B cell (primary cell): Measurements from ENCODE around the gene ID1. TPM values are rescaled to one million over a fixed set of nuclear protein-coding genes. Genes with fewer than 3 reads are reported as not detected.

ENCODE experiments used
- ATAC-seq: fragments of 200-7000 bp; cut with Tn5 transposase; one replicate; pipeline ENCODE4 v1.10.0; 2021; ENCODE audit warnings: low read depth, mild to moderate bottlenecking, moderate number of reproducible peaks, moderate library complexity
- CTCF ChIA-PET: fragments of 350-600 bp; sonication (Branson Sonifier 250); formaldehyde crosslinking; loops from one replicate; lab custom pipeline; 2021; ENCODE audit warnings: antibody characterized with exemption, inconsistent platforms; lab: Charles Lee
- POLR2A ChIA-PET: fragments of 350-600 bp; sonication (Branson Sonifier 250); formaldehyde crosslinking; loops from one replicate; lab custom pipeline; 2021; ENCODE audit warnings: antibody characterized with exemption; lab: Charles Lee
- DNase-seq: peaks from one replicate; pipeline ENCODE4 v3.0.0; 2013
- H2AFZ ChIP-seq: 2 replicates; pipeline ENCODE4 v1.6.1; 2012; ENCODE audit warnings: mild to moderate bottlenecking, low read depth, low read length; ENCODE audit not compliant: insufficient read depth, poor library complexity, severe bottlenecking
- H3K27ac ChIP-seq, 2 donors: 1 replicate in 1 of 2; 2 replicates in 1 of 2; pipeline ENCODE4 v1.5.1; 2012 to 2013; ENCODE audit warnings: low read length in 2 of 2, mild to moderate bottlenecking in 2 of 2, moderate library complexity in 1 of 2
- H3K27me3 ChIP-seq, 4 experiments: fragments of 200-600 bp in 1 of 4; sonication (generic) in 1 of 4; replicated peaks in 1 of 4; 1 replicate in 2 of 4; 2 replicates in 2 of 4; pipeline versions ENCODE4 v1.6.1 to v1.7.0; 2013 to 2016; ENCODE audit warnings: low read length in 3 of 4, mild to moderate bottlenecking in 2 of 4, mixed read lengths in 1 of 4, moderate library complexity in 1 of 4; ENCODE audit not compliant: insufficient read depth in 4 of 4, control insufficient read depth in 3 of 4; ENCODE audit errors: control extremely low read depth in 1 of 4
- H3K36me3 ChIP-seq, 2 experiments: replicated peaks in 1 of 2; 1 replicate in 1 of 2; 2 replicates in 1 of 2; pipeline versions ENCODE4 v1.6.1 to v1.7.1; 2013; ENCODE audit warnings: low read length in 1 of 2; ENCODE audit not compliant: insufficient read depth in 2 of 2, control insufficient read depth in 1 of 2; ENCODE audit errors: control extremely low read depth in 1 of 2, extremely low read depth in 1 of 2
- H3K4me1 ChIP-seq, 2 donors: fragments of 200-600 bp in 1 of 2; sonication (generic) in 1 of 2; 1 replicate in 1 of 2; 2 replicates in 1 of 2; pipeline versions ENCODE4 v1.5.1 to v1.6.1; 2013 to 2017; ENCODE audit warnings: low read length in 2 of 2; ENCODE audit not compliant: control insufficient read depth in 2 of 2, insufficient read depth in 2 of 2
- H3K4me2 ChIP-seq: replicated peaks from 2 replicates; pipeline ENCODE3; 2012; ENCODE audit warnings: mild to moderate bottlenecking, low read depth, low read length; ENCODE audit not compliant: poor library complexity, severe bottlenecking
- H3K4me3 ChIP-seq, 5 experiments: fragments of 200-600 bp in 1 of 5; sonication (generic) in 1 of 5; 1 replicate in 3 of 5; 2 replicates in 2 of 5; pipeline versions ENCODE4 v1.5.1 to v1.7.0; 2011 to 2016; ENCODE audit warnings: low read length in 4 of 5, mild to moderate bottlenecking in 4 of 5, low read depth in 2 of 5, control low read depth in 1 of 5, moderate library complexity in 1 of 5; ENCODE audit not compliant: insufficient read depth in 1 of 5; ENCODE audit errors: control extremely low read depth in 1 of 5, extremely low read depth in 1 of 5
- H3K79me2 ChIP-seq: fragments of 200-600 bp; sonication (generic); one replicate; pipeline ENCODE4 v1.6.0; 2016; ENCODE audit warnings: low read length; ENCODE audit not compliant: control insufficient read depth, insufficient read depth
- H3K9ac ChIP-seq: fragments of 200-600 bp; sonication (generic); 2 replicates; pipeline ENCODE4 v1.6.1; 2017; ENCODE audit warnings: mild to moderate bottlenecking, low read length, moderate library complexity
- H3K9me3 ChIP-seq, 3 donors: one replicate each; pipeline versions ENCODE4 v1.6.1 to v1.7.1; 2013; ENCODE audit warnings: low read length in 2 of 3; ENCODE audit not compliant: control insufficient read depth in 2 of 3, insufficient read depth in 1 of 3; ENCODE audit errors: control extremely low read depth in 1 of 3
- H4K20me1 ChIP-seq: 2 replicates; pipeline ENCODE4 v1.6.0; 2012; ENCODE audit warnings: mild to moderate bottlenecking, low read length; ENCODE audit not compliant: insufficient read depth, control insufficient read depth, poor library complexity, severe bottlenecking
- H3K27ac Mint-ChIP-seq: one replicate; pipeline ENCODE4 v1.8.0; 2021; ENCODE audit warnings: mixed read lengths
- H3K27me3 Mint-ChIP-seq: one replicate; pipeline ENCODE4 v1.8.0; 2021; ENCODE audit warnings: mixed read lengths
- H3K4me1 Mint-ChIP-seq: one replicate; pipeline ENCODE4 v1.8.0; 2021; ENCODE audit warnings: mixed read lengths
- H3K4me3 Mint-ChIP-seq: one replicate; pipeline ENCODE4 v1.8.0; 2021; ENCODE audit warnings: mixed read lengths
- H3K9me3 Mint-ChIP-seq: one replicate; pipeline ENCODE4 v1.8.0; 2022; ENCODE audit warnings: mixed read lengths; ENCODE audit not compliant: insufficient read depth
- CTCF ChIP-seq: fragments of 200-600 bp; IDR thresholded peaks from one replicate; pipeline ENCODE4 v1.8.0; 2022; ENCODE audit warnings: antibody characterized with exemption, mild to moderate bottlenecking
- EZH2 ChIP-seq: IDR thresholded peaks from 2 replicates; pipeline ENCODE4 v1.6.1; 2012; ENCODE audit warnings: borderline replicate concordance, low read depth, mild to moderate bottlenecking, moderate library complexity, low read length; ENCODE audit not compliant: insufficient read depth, poor library complexity, severe bottlenecking
- WGBS: methylation state at CpG from one replicate; pipeline ENCODE4 v1.1.5; 2013; ENCODE audit warnings: missing lambda C conversion rate; ENCODE audit not compliant: insufficient coverage; 5-methylcytosine and 5-hydroxymethylcytosine counted together
- intact Hi-C: fragments of 100-400 bp; cut with micrococcal nuclease; formaldehyde crosslinking; loops from one replicate; pipeline ENCODE4 v1.10.0; 2022
- polyA plus RNA-seq: library from polyadenylated mRNA; depleted of rRNA; stranded (reverse); fragments of >200 nt; gene quantifications from 2 replicates; pipeline ENCODE4 v1.2.3, GENCODE V29; 2012
- total RNA-seq, 2 donors: library from RNA; stranded (reverse); fragments of 120-200 nt in 1 of 2; gene quantifications; 1 replicate in 1 of 2; 2 replicates in 1 of 2; pipeline versions ENCODE4 v1.2.3 to v1.2.4, GENCODE V29; 2013 to 2022

Gene ID1
- total and polyA plus RNA-seq, 2 donors (not counting 1 experiment from before 2014, with no cell fraction given) = 4.4 to 68.2 TPM

GRCh38 chr20:31606804-31607639, 1.9 kb downstream of the ID1 start:
- Histone ChIP-seq H3K4me3 (no peak overlapping the region), H4K20me1 (no peaks in the 10 kb centered on the region), H2AFZ (no peak overlapping the region), H3K27ac (no peak overlapping the region), H3K27me3 (peaks cover 0 to 74% (median 39%) of the 10 kb centered on the region in 4 experiments), H3K36me3 (no peaks in the 10 kb centered on the region), H3K79me2 (no peaks in the 10 kb centered on the region), H3K9ac (no peak overlapping the region), H3K9me3 (peaks cover 0 to 4% (median 0%) of the 10 kb centered on the region in 3 donors), H3K4me1 (peaks cover 24 to 26% of the 10 kb centered on the region in 2 donors), H3K4me2 (no peak overlapping the region)
- DNase-seq (no peak), ATAC-seq (no peak)
- Mint-ChIP-seq H3K4me3 (peak overlapping the region; percentile 96), H3K4me1 (peaks cover 29% of the 10 kb centered on the region), H3K27me3 (peaks cover 51% of the 10 kb centered on the region), H3K27ac (no peak overlapping the region), H3K9me3 (no peaks in the 10 kb centered on the region)
- ChIA-PET POLR2A (no interaction called here), CTCF (interaction anchor here (0.7 to 16.3 kb wide), 4 partner anchors 27 to 117 kb away, joined by 3 to 587 read pairs (median 169); no protein-coding TSS in a partner anchor)
- WGBS = 95% methylated on average over 6 of the region's 8 CpGs
- TF ChIP-seq CTCF (no peak), EZH2 (no peak)
- intact Hi-C loops = no loop called here
